HepG2 (cell line): ENCODE results near the gene SATB2. TPM values are rescaled to one million over a fixed set of nuclear protein-coding genes. Genes with fewer than 3 reads are reported as not detected.

Source experiments
- ATAC-seq: fragments of 200-7000 bp; cut with Tn5 transposase; 3 replicates; pipeline ENCODE4 v1.9.1; 2020; ENCODE audit warnings: mild to moderate bottlenecking, moderate library complexity
- BruUV-seq: library from RNA; stranded (reverse); fragments of 400-500 nt; replicated peaks from 2 replicates; lab custom pipeline; 2021; lab: Mats Ljungman, UMichigan
- CTCF ChIA-PET: fragments of 300-600 bp; formaldehyde crosslinking; extraction: SDS; loops from one replicate; lab custom pipeline; 2021; ENCODE audit warnings: low total read pairs, inconsistent platforms, low intra/inter-chr PET ratio; lab: Yijun Ruan, JAX
- POLR2A ChIA-PET: fragments of 350-600 bp; sonication (Branson Sonifier 250); formaldehyde crosslinking; loops from one replicate; lab custom pipeline; 2020; ENCODE audit warnings: antibody characterized with exemption, inconsistent platforms; lab: Yijun Ruan, JAX
- DNase-seq: peaks from one replicate; pipeline ENCODE4 v3.0.0-alpha.2; 2015; ENCODE audit warnings: low spot score
- FAIRE-seq: peaks from 3 replicates; lab custom pipeline; 2011; peaks lifted over from hg19 to GRCh38; lab: Jason Lieb, UNC
- H2AFZ ChIP-seq: one replicate; pipeline ENCODE4 v1.6.1; 2011; ENCODE audit warnings: low read length, inconsistent platforms
- H3K27ac ChIP-seq: fragments of 300-600 bp; 3 replicates; pipeline ENCODE4 v1.8.0; 2011; ENCODE audit warnings: mixed run types, mild to moderate bottlenecking, mixed read lengths, low read length, inconsistent platforms; ENCODE audit not compliant: insufficient read depth; ENCODE audit errors: extremely low read length
- H3K27me3 ChIP-seq, 2 experiments: fragments of 200-600 bp in 1 of 2; 2 replicates in 1 of 2; 3 replicates in 1 of 2; pipeline versions ENCODE4 v1.6.0 to v1.8.0; 2011; ENCODE audit warnings: low read length in 2 of 2, mild to moderate bottlenecking in 2 of 2, moderate library complexity in 2 of 2, inconsistent platforms in 1 of 2; ENCODE audit not compliant: insufficient read depth in 2 of 2, control insufficient read depth in 1 of 2
- H3K36me3 ChIP-seq, 2 experiments: fragments of 200-600 bp in 1 of 2; replicated peaks in 1 of 2; 2 replicates in 1 of 2; 3 replicates in 1 of 2; pipeline versions ENCODE4 v1.5.1 to v1.8.0; 2011; ENCODE audit warnings: low read length in 2 of 2, inconsistent platforms in 1 of 2; ENCODE audit not compliant: insufficient read depth in 2 of 2, control insufficient read depth in 1 of 2
- H3K4me1 ChIP-seq: 2 replicates; pipeline ENCODE4 v1.5.1; 2012; ENCODE audit warnings: low read length, inconsistent platforms; ENCODE audit not compliant: insufficient read depth
- H3K4me2 ChIP-seq: 2 replicates; pipeline ENCODE4 v1.6.0; 2011; ENCODE audit warnings: low read depth, low read length, inconsistent platforms
- H3K4me3 ChIP-seq, 3 experiments: fragments of 200-600 bp in 1 of 3; sonication (generic), shearing (Covaris generic) in 1 of 3; replicated peaks in 1 of 3; 2 replicates each; pipeline ENCODE4 v1.5.1; 2011 to 2016; ENCODE audit warnings: low read length in 3 of 3, inconsistent platforms in 2 of 3, low read depth in 2 of 3, mild to moderate bottlenecking in 2 of 3, control low read depth in 1 of 3, mixed read lengths in 1 of 3; ENCODE audit not compliant: insufficient read depth in 1 of 3
- H3K79me2 ChIP-seq: one replicate; pipeline ENCODE4 v1.6.1; 2011; ENCODE audit warnings: low read length, inconsistent platforms; ENCODE audit not compliant: insufficient read depth
- H3K9ac ChIP-seq: 2 replicates; pipeline ENCODE4 v1.6.0; 2011; ENCODE audit warnings: mild to moderate bottlenecking, low read depth, low read length, inconsistent platforms; ENCODE audit not compliant: insufficient read depth
- H3K9me3 ChIP-seq: 2 replicates; pipeline ENCODE4 v1.5.1; 2012; ENCODE audit warnings: mild to moderate bottlenecking, low read length
- H4K20me1 ChIP-seq: 2 replicates; pipeline ENCODE4 v1.6.0; 2011; ENCODE audit warnings: inconsistent platforms, mild to moderate bottlenecking, low read length, moderate library complexity; ENCODE audit not compliant: insufficient read depth
- ARNTL ChIP-seq: sonication (generic); formaldehyde crosslinking; IDR thresholded peaks from 2 replicates; pipeline ENCODE4 v1.4.0; 2020; ENCODE audit warnings: mild to moderate bottlenecking, missing genetic modification reagents
- BHLHE40 ChIP-seq: IDR thresholded peaks from 2 replicates; pipeline ENCODE4 v1.6.1; 2011; ENCODE audit warnings: low read length, improper control_type of control experiment
- MATR3 ChIP-seq: sonication (generic); formaldehyde crosslinking; IDR thresholded peaks from 2 replicates; pipeline ENCODE4 v1.4.0; 2020; ENCODE audit warnings: missing genetic modification reagents
- REL ChIP-seq: sonication (generic); formaldehyde crosslinking; conservative IDR thresholded peaks from 2 replicates; pipeline ENCODE4 v1.8.0; 2022; ENCODE audit warnings: mild to moderate bottlenecking, missing genetic modification reagents, moderate library complexity
- TARDBP ChIP-seq: sonication (generic); formaldehyde crosslinking; IDR thresholded peaks from 2 replicates; pipeline ENCODE4 v1.8.0; 2022; ENCODE audit warnings: mild to moderate bottlenecking, missing genetic modification reagents
- ZNF839 ChIP-seq: sonication (generic); formaldehyde crosslinking; IDR thresholded peaks from 2 replicates; pipeline ENCODE4 v1.4.0; 2020; ENCODE audit warnings: missing genetic modification reagents, mild to moderate bottlenecking, borderline replicate concordance
- WGBS: methylation state at CpG from one replicate; pipeline ENCODE4 v1.1.6; 2017; ENCODE audit warnings: low lambda C conversion rate; 5-methylcytosine and 5-hydroxymethylcytosine counted together
- in situ Hi-C: cut with HindIII; loops from 2 replicates; pipeline ENCODE4 v1.10.0; 2017; ENCODE audit warnings: low pct_unique_long_range_greater_than_20kb; ENCODE audit not compliant: extremely low pct_ligation_motif_present
- intact Hi-C: fragments of 100-400 bp; cut with micrococcal nuclease; formaldehyde crosslinking; loops from one replicate; pipeline ENCODE4 v1.10.0; 2022; ENCODE audit not compliant: unreplicated experiment
- polyA plus RNA-seq, 8 experiments: library from polyadenylated mRNA; depleted of rRNA in 3 of 8; stranded (reverse) in 7 of 8; unstranded in 1 of 8; fragments of >200 nt; fragmentation: Illumina TruSeq in 4 of 8; extraction: Trizol in 4 of 8; gene quantifications; 2 replicates each; pipeline versions ENCODE4 v1.2.1 to v1.2.3, GENCODE V29; 2011 to 2016; ENCODE audit warnings: low read depth in 4 of 8, missing spikeins in 1 of 8, mixed read lengths in 1 of 8; ENCODE audit not compliant: insufficient read depth in 1 of 8
- total RNA-seq, 5 experiments: library from RNA; depleted of rRNA; stranded (reverse); fragments of >200 nt; fragmentation: Illumina TruSeq; extraction: Trizol; gene quantifications; 2 replicates each; pipeline ENCODE4 v1.2.3, GENCODE V29; 2016; ENCODE audit warnings: low read depth in 1 of 5
- TF ChIP-seq, protein P1 (sequence below): IDR thresholded peaks from 2 replicates; pipeline ENCODE4 v1.6.1; 2012; ENCODE audit warnings: low read length, improper control_type of control experiment
- TF ChIP-seq, protein P2 (sequence below): sonication (generic); formaldehyde crosslinking; IDR thresholded peaks from 2 replicates; pipeline ENCODE4 v1.5.0; 2020; ENCODE audit warnings: missing genetic modification reagents, mild to moderate bottlenecking, borderline replicate concordance

Gene SATB2
- total and polyA plus RNA-seq, 2 of the 13 experiments (the other 11 are each of a cell fraction or from before 2014, with no cell fraction given): 2.5 to 5.5 TPM

DNA sequence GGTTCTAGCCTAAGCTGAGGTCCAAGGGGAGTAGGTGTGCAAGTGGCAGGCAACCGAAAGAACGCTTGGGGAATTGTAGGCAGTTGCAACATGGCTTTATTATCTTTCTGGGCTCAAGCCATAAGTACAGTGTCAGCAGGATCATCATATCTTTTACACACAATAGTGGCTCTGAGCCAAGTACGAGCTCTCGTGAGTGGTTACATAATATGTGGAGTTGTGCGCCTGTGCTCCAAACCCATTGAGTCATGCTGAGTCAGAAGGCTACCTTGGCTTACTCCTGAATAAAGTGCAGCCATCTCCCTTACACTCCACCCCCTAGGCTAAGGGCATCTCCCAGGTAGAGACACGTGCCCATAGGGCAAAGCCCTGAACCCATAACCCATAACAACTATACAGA is 233.9 kb downstream of the SATB2 start (continued):
- TF ChIP-seq ZNF839 (CRISPR knock-in tag) (no peak), MATR3 (CRISPR knock-in tag) (no peak), ARNTL (CRISPR knock-in tag) (no peak), BHLHE40 (peak; percentile 53; the same call in 1 of the 2 replicates)

DNA sequence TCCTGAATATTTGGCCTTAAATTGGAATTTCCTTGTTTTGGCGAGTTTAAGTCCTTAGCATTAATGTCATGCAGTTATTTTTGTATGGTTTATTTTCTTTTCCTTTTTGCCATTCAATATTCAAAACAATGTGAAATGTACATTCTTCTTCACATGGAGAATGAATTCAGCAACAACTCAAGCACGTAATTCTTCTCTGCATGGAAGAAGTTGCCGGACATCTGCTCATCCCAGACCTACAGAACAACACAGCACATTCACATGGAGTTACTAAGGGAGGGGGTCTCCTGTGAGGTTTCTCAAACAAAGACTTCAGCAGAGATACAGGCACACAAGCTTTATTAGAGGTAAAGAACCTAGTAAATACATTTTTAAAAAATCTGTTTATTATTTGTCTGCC is 236.8 kb downstream of the SATB2 start:
- intact Hi-C loops (no loop called here), in situ Hi-C loops (no loop called here)
- Histone ChIP-seq H4K20me1 (no peaks in the 10 kb centered on the region), H3K36me3 (no peaks in the 10 kb centered on the region), H3K79me2 (no peaks in the 10 kb centered on the region), H3K27ac (no peak overlapping the region), H3K27me3 (no peaks in the 10 kb centered on the region), H3K9ac (no peak overlapping the region), H3K4me1 (no peaks in the 10 kb centered on the region), H3K9me3 (peaks cover 21% of the 10 kb centered on the region; the same call in 1 of the 2 replicates), H3K4me3 (no peak overlapping the region), H3K4me2 (no peak overlapping the region), H2AFZ (no peak overlapping the region)
- CTCF ChIA-PET: no interaction called here
- no peak for DNase-seq
- no TSS peak for BruUV-seq
- no peak for ATAC-seq
- FAIRE-seq: no peak
- TF ChIP-seq TARDBP: no peak
- 2% methylated on average over 3 of the region's 3 CpGs for WGBS
- POLR2A ChIA-PET: no interaction called here

DNA sequence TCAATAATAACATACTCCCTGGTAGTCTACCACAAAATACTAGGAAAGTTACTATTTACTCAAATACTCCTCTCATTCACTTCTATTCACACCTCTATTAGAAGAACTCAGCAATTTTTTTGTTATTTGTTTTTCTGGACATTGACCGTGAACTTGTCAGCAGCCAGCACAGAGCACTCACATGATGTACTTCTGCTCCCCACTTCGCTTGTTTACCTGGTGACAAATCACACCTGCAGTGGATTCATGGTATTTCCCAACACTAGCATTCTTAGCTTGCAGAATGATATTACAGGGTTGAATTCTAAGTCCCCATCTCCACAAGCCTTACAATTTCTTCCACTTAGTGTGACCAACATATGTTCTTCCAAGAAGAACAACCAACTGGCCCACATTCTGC is 238.2 kb downstream of the SATB2 start:
- Histone ChIP-seq H3K36me3 (no peaks in the 10 kb centered on the region), H3K27me3 (no peaks in the 10 kb centered on the region), H2AFZ (no peak overlapping the region), H4K20me1 (no peaks in the 10 kb centered on the region), H3K4me2 (no peak overlapping the region), H3K9ac (no peak overlapping the region), H3K9me3 (peaks cover 8% of the 10 kb centered on the region; the same call in 1 of the 2 replicates), H3K27ac (no peak overlapping the region), H3K4me1 (no peaks in the 10 kb centered on the region), H3K4me3 (no peak overlapping the region), H3K79me2 (no peaks in the 10 kb centered on the region)
- ATAC-seq (no peak), DNase-seq (no peak), FAIRE-seq (no peak)
- intact Hi-C loops (no loop called here), in situ Hi-C loops (no loop called here)
- CTCF ChIA-PET: no interaction called here
- BruUV-seq: no TSS peak
- POLR2A ChIA-PET: no interaction called here
- TF ChIP-seq, protein P1, sequence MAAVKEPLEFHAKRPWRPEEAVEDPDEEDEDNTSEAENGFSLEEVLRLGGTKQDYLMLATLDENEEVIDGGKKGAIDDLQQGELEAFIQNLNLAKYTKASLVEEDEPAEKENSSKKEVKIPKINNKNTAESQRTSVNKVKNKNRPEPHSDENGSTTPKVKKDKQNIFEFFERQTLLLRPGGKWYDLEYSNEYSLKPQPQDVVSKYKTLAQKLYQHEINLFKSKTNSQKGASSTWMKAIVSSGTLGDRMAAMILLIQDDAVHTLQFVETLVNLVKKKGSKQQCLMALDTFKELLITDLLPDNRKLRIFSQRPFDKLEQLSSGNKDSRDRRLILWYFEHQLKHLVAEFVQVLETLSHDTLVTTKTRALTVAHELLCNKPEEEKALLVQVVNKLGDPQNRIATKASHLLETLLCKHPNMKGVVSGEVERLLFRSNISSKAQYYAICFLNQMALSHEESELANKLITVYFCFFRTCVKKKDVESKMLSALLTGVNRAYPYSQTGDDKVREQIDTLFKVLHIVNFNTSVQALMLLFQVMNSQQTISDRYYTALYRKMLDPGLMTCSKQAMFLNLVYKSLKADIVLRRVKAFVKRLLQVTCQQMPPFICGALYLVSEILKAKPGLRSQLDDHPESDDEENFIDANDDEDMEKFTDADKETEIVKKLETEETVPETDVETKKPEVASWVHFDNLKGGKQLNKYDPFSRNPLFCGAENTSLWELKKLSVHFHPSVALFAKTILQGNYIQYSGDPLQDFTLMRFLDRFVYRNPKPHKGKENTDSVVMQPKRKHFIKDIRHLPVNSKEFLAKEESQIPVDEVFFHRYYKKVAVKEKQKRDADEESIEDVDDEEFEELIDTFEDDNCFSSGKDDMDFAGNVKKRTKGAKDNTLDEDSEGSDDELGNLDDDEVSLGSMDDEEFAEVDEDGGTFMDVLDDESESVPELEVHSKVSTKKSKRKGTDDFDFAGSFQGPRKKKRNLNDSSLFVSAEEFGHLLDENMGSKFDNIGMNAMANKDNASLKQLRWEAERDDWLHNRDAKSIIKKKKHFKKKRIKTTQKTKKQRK: no peak
- TF ChIP-seq REL (CRISPR knock-in tag): no peak
- TF ChIP-seq, protein P2, sequence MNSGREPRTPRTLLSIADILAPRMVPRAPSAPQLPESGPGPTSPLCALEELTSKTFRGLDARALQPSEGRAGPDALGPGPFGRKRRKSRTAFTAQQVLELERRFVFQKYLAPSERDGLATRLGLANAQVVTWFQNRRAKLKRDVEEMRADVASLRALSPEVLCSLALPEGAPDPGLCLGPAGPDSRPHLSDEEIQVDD (CRISPR knock-in tag): no peak
- WGBS: 1% methylated on average over 2 of the region's 2 CpGs
